GM06990 (cell line): ENCODE results near the gene FA2H.
A peak's percentile ranks its signal among the peaks of the same experiment; 100 is the strongest.

Experiments
- DNase-seq: peaks from one replicate; pipeline ENCODE4 v3.0.0-alpha.2; 2011; ENCODE audit not compliant: insufficient read length; ENCODE audit errors: extremely low read depth
- H3K27me3 ChIP-seq: replicated peaks from 2 replicates; pipeline ENCODE4 v1.6.0; 2011; ENCODE audit warnings: low read length; ENCODE audit not compliant: control insufficient read depth, insufficient read depth
- H3K36me3 ChIP-seq: 2 replicates; pipeline ENCODE4 v1.5.1; 2011; ENCODE audit warnings: low read length; ENCODE audit not compliant: control insufficient read depth, insufficient read depth
- H3K4me3 ChIP-seq: replicated peaks from 2 replicates; pipeline ENCODE4 v1.5.1; 2011; ENCODE audit warnings: low read depth, mild to moderate bottlenecking, control low read depth, low read length
- CTCF ChIP-seq: IDR thresholded peaks from 2 replicates; pipeline ENCODE4 v1.5.1; 2011; ENCODE audit warnings: low read length, control low read depth, mild to moderate bottlenecking, inconsistent platforms; ENCODE audit not compliant: insufficient read depth, poor library complexity, severe bottlenecking

The FA2H gene

GRCh38 chr16:74729783-74730683 is 44.6 kb downstream of the FA2H start:
- no peaks in the 10 kb centered on the region for H3K36me3 ChIP-seq
- H3K27me3 ChIP-seq = no peaks in the 10 kb centered on the region
- TF ChIP-seq CTCF = no peak
- H3K4me3 ChIP-seq = no peak overlapping the region
- DNase-seq = no peak

GRCh38 chr16:74727903-74728302 is 46.7 kb downstream of the FA2H start:
- DNase-seq = no peak
- H3K27me3 ChIP-seq = no peaks in the 10 kb centered on the region
- no peaks in the 10 kb centered on the region for H3K36me3 ChIP-seq
- TF ChIP-seq CTCF = no peak
- no peak overlapping the region for H3K4me3 ChIP-seq

- no peaks in the 10 kb centered on the region for H3K27me3 ChIP-seq
- H3K4me3 ChIP-seq = no peak overlapping the region
- peak; percentile 65 for TF ChIP-seq CTCF
- no peaks in the 10 kb centered on the region for H3K36me3 ChIP-seq
- DNase-seq = no peak
Observed at GRCh38 chr16:74726716-74727115, 47.9 kb downstream of the FA2H start.

GRCh38 chr16:74725651-74726455 is 48.8 kb downstream of the FA2H start:
- Histone ChIP-seq H3K4me3 (no peak overlapping the region), H3K27me3 (no peaks in the 10 kb centered on the region), H3K36me3 (no peaks in the 10 kb centered on the region)
- DNase-seq = no peak
- TF ChIP-seq CTCF = no peak

GRCh38 chr16:74724820-74725549 is 49.6 kb downstream of the FA2H start:
- TF ChIP-seq CTCF = no peak
- Histone ChIP-seq H3K4me3 (no peak overlapping the region), H3K27me3 (no peaks in the 10 kb centered on the region), H3K36me3 (no peaks in the 10 kb centered on the region)
- no peak for DNase-seq
